ENCODE results near the gene HTATIP2. TPM values are rescaled to one million over a fixed set of nuclear protein-coding genes. Genes with fewer than 3 reads are reported as not detected.

Gene HTATIP2
- total and polyA plus RNA-seq, 2 donors (not counting 3 experiments of a cell fraction or from before 2014, with no cell fraction given), result 37.2 to 57.6 TPM

DNA sequence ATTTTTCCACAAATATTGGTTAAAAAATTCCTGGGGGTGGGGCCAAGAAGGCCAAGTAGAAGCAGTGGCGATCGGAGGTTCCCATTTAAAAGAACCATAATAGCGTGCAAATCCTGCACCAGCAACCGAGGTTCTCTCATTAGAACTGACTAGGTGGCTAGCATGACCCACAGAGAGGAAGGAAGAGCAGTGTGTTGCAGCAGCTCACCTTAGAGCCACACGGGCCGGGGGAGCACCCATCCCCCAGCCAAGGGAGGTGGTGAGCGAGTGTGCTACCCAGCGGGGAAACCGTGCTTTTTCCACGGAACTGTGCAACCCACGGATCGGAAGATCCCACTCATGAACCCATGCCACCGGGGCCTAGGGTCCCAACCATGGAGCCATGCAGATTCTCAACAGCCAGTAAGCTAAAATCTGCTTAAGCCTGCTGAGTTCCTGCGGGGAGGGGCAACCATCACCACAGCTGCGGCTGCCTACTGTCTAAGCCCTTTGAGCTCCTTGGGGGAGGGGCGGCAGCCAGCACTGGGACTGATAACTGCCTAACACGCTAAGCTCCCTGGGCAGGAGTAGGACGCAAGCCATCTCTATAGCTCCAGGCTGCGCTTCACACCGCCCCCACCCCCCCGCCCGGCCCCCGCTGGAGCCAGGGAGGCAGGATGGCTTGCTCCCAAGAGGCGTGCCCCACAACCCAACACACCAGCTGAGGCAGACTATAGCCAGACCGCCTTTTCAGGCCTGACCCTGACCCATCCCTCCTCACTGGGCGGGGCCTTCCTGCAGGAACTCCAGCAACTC lies 21.0 kb upstream of the HTATIP2 start:
- CTCF ChIA-PET, result interaction anchor here (1.3 to 1.6 kb wide), 2 partner anchors 9 to 210 kb away, joined by 4 to 5 read pairs; no protein-coding TSS in a partner anchor
- dilution Hi-C loops (cut with MboI; ENCODE audit: extremely low pct_ligation_motif_present, low sequenced_read_pairs) (no loop called here), intact Hi-C loops (cut with micrococcal nuclease) (no loop called here)
- Histone ChIP-seq H3K36me3 (ENCODE audit: control insufficient read depth in 2 of 2, extremely low read depth in 1 of 2, insufficient read depth in 2 of 2, low read length in 2 of 2) (no peaks in the 10 kb centered on the region), H4K20me1 (replicated peaks; ENCODE audit: control insufficient read depth, extremely low read depth, insufficient read depth, low read length) (no peaks in the 10 kb centered on the region), H3K4me1 (ENCODE audit: control insufficient read depth, extremely low read depth, insufficient read depth, low read length) (no peaks in the 10 kb centered on the region), H3K9ac (replicated peaks; ENCODE audit: extremely low read depth, insufficient read depth, low read length) (no peak overlapping the region), H3K4me2 (ENCODE audit: insufficient read depth, low read length) (no peak overlapping the region), H3K9me3 (replicated peaks; ENCODE audit: control insufficient read depth, insufficient read depth, low read length) (no peaks in the 10 kb centered on the region), H3K4me3 (replicated peaks in 1 of 3; ENCODE audit: insufficient read depth in 1 of 3, low read depth in 1 of 3, low read length in 3 of 3) (no peak overlapping the region), H2AFZ (ENCODE audit: low read depth, low read length) (no peak overlapping the region), H3K79me2 (ENCODE audit: control insufficient read depth, insufficient read depth, low read length) (no peaks in the 10 kb centered on the region), H3K27ac (ENCODE audit: insufficient read depth, low read depth, low read length) (no peak overlapping the region), H3K9me1 (replicated peaks; ENCODE audit: control insufficient read depth, extremely low read depth, insufficient read depth, low read length) (no peaks in the 10 kb centered on the region), H3K27me3 (ENCODE audit: control insufficient read depth in 2 of 2, insufficient read depth in 2 of 2, low read length in 2 of 2) (peaks cover 38 to 40% of the 10 kb centered on the region in 2 experiments)
- BruUV-seq (replicated peaks), result no TSS peak
- POLR2A ChIA-PET, result no interaction called here
- DNase-seq (ENCODE audit: low read depth, low spot score), result no peak
- TF ChIP-seq, protein P1, sequence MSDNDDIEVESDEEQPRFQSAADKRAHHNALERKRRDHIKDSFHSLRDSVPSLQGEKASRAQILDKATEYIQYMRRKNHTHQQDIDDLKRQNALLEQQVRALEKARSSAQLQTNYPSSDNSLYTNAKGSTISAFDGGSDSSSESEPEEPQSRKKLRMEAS (IDR thresholded peaks at IDR 0.05; ENCODE audit: insufficient read depth, insufficient read length), result no peak
- no peak for TF ChIP-seq MYC (IDR thresholded peaks at IDR 0.05; ENCODE audit: low read depth, low read length)
- TF ChIP-seq, protein P2, sequence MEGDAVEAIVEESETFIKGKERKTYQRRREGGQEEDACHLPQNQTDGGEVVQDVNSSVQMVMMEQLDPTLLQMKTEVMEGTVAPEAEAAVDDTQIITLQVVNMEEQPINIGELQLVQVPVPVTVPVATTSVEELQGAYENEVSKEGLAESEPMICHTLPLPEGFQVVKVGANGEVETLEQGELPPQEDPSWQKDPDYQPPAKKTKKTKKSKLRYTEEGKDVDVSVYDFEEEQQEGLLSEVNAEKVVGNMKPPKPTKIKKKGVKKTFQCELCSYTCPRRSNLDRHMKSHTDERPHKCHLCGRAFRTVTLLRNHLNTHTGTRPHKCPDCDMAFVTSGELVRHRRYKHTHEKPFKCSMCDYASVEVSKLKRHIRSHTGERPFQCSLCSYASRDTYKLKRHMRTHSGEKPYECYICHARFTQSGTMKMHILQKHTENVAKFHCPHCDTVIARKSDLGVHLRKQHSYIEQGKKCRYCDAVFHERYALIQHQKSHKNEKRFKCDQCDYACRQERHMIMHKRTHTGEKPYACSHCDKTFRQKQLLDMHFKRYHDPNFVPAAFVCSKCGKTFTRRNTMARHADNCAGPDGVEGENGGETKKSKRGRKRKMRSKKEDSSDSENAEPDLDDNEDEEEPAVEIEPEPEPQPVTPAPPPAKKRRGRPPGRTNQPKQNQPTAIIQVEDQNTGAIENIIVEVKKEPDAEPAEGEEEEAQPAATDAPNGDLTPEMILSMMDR (IDR thresholded peaks at IDR 0.05; ENCODE audit: extremely low read depth in 1 of 2, insufficient read depth in 1 of 2, low read depth in 1 of 2, low read length in 2 of 2), result no peak
- no peak for TF ChIP-seq FOS (IDR thresholded peaks at IDR 0.05; ENCODE audit: borderline replicate concordance, insufficient read depth, low read length)
- no peak for TF ChIP-seq EZH2 (IDR thresholded peaks at IDR 0.05; ENCODE audit: borderline replicate concordance, low read depth, low read length, severe bottlenecking)
- no peak for TF ChIP-seq GATA2 (IDR thresholded peaks at IDR 0.05; ENCODE audit: insufficient read depth, insufficient read length, low read depth, low read length)
- TF ChIP-seq JUN (IDR thresholded peaks at IDR 0.05; ENCODE audit: borderline replicate concordance, insufficient read depth, insufficient read length, low read depth), result no peak
- TF ChIP-seq POLR2A (IDR thresholded peaks at IDR 0.05; ENCODE audit: low read depth, low read length), result no peak
- no peak for TF ChIP-seq POLR2AphosphoS5 (IDR thresholded peaks at IDR 0.05; ENCODE audit: insufficient read depth, low read depth, low read length)
- FAIRE-seq, result no peak

Measured in endothelial cell of umbilical vein (primary cell).